ENCODE measurements around the gene MYO1H.

The MYO1H gene

GRCh38 chr12:109463756-109464155 lies 116.1 kb downstream of the MYO1H start:
- TF ChIP-seq CTCF (IDR thresholded peaks at IDR 0.05), result no peak

- no peak for TF ChIP-seq CTCF (IDR thresholded peaks at IDR 0.05)
Observed at GRCh38 chr12:109464642-109465351, 117.1 kb downstream of the MYO1H start.

- no peak for TF ChIP-seq CTCF (IDR thresholded peaks at IDR 0.05)
Observed at GRCh38 chr12:109466305-109466704, 118.6 kb downstream of the MYO1H start.

- no peak for TF ChIP-seq CTCF (IDR thresholded peaks at IDR 0.05)
Observed at GRCh38 chr12:109466821-109467220, 119.1 kb downstream of the MYO1H start.

- TF ChIP-seq CTCF (IDR thresholded peaks at IDR 0.05), result no peak
Observed at GRCh38 chr12:109467978-109468676, 120.4 kb downstream of the MYO1H start.

GRCh38 chr12:109469517-109469916 lies 121.8 kb downstream of the MYO1H start:
- TF ChIP-seq CTCF (IDR thresholded peaks at IDR 0.05), result no peak

GRCh38 chr12:109473006-109473405 lies 125.3 kb downstream of the MYO1H start:
- TF ChIP-seq CTCF (IDR thresholded peaks at IDR 0.05), result no peak
